GM10248 (cell line): ENCODE data around the gene PCDH9.
A peak's percentile ranks its signal among the peaks of the same experiment; 100 is the strongest.

ENCODE experiments used
- CTCF ChIA-PET: fragments of 300-600 bp; sonication (Branson Sonifier 250); formaldehyde crosslinking; extraction: SDS; loops from one replicate; lab custom pipeline; 2021; ENCODE audit warnings: antibody characterized with exemption; lab: Yijun Ruan, JAX
- POLR2A ChIA-PET: fragments of 350-650 bp; sonication (Branson Sonifier 250); formaldehyde crosslinking; extraction: SDS; loops from one replicate; lab custom pipeline; 2020; ENCODE audit warnings: antibody characterized with exemption; lab: Yijun Ruan, JAX
- DNase-seq: peaks from one replicate; pipeline ENCODE4 v3.0.0; 2012; ENCODE audit errors: extremely low spot score
- CTCF ChIP-seq: IDR thresholded peaks from 2 replicates; pipeline ENCODE4 v1.5.1; 2012; ENCODE audit warnings: mild to moderate bottlenecking, low read depth; ENCODE audit errors: extremely low read depth, missing control alignments, control extremely low read depth

Gene PCDH9

GRCh38 chr13:66546534-66547379 is 683.4 kb downstream of the PCDH9 start:
- TF ChIP-seq CTCF: no peak
- ChIA-PET CTCF (interaction anchor here (1.0 to 1.2 kb wide), 2 partner anchors 10 to 19 kb away, joined by 3 to 4 read pairs; no protein-coding TSS in a partner anchor), POLR2A (no interaction called here)
- DNase-seq: no peak

- DNase-seq: peak; percentile 1
- no peak for TF ChIP-seq CTCF
- ChIA-PET POLR2A (no interaction called here), CTCF (no interaction called here)
Observed at GRCh38 chr13:66543780-66544179, 686.4 kb downstream of the PCDH9 start.

GRCh38 chr13:66537417-66537816 is 692.7 kb downstream of the PCDH9 start:
- POLR2A ChIA-PET: no interaction called here
- DNase-seq: no peak
- CTCF ChIA-PET: interaction anchor here (1.9 kb wide), 1 partner anchor 12 kb away, joined by 6 read pairs; no protein-coding TSS in a partner anchor
- no peak for TF ChIP-seq CTCF

GRCh38 chr13:66536746-66537145 is 693.4 kb downstream of the PCDH9 start:
- ChIA-PET POLR2A (no interaction called here), CTCF (interaction anchor here (1.9 kb wide), 1 partner anchor 11 kb away, joined by 6 read pairs; no protein-coding TSS in a partner anchor)
- no peak for TF ChIP-seq CTCF
- DNase-seq: no peak

- ChIA-PET POLR2A (no interaction called here), CTCF (interaction anchor here (1.3 kb wide), 1 partner anchor 20 kb away, joined by 3 read pairs; no protein-coding TSS in a partner anchor)
- DNase-seq: no peak
- TF ChIP-seq CTCF: no peak
Observed at GRCh38 chr13:66534561-66534960, 695.6 kb downstream of the PCDH9 start.

- ChIA-PET CTCF (interaction anchor here (1.0 to 1.1 kb wide), 2 partner anchors 8 to 58 kb away, joined by 3 read pairs; no protein-coding TSS in a partner anchor), POLR2A (no interaction called here)
- no peak for TF ChIP-seq CTCF
- DNase-seq: no peak
Observed at GRCh38 chr13:66532845-66533244, 697.3 kb downstream of the PCDH9 start.
